GM21723 (cell line): Measurements from ENCODE around the gene ZCCHC24.

Experiments
- ATAC-seq: cut with Tn5 transposase; IDR thresholded peaks from one replicate; pipeline ENCODE4 v1.9.1; 2021; ENCODE audit warnings: mild to moderate bottlenecking, moderate library complexity; ENCODE audit not compliant: unreplicated experiment

ZCCHC24 gene

DNA sequence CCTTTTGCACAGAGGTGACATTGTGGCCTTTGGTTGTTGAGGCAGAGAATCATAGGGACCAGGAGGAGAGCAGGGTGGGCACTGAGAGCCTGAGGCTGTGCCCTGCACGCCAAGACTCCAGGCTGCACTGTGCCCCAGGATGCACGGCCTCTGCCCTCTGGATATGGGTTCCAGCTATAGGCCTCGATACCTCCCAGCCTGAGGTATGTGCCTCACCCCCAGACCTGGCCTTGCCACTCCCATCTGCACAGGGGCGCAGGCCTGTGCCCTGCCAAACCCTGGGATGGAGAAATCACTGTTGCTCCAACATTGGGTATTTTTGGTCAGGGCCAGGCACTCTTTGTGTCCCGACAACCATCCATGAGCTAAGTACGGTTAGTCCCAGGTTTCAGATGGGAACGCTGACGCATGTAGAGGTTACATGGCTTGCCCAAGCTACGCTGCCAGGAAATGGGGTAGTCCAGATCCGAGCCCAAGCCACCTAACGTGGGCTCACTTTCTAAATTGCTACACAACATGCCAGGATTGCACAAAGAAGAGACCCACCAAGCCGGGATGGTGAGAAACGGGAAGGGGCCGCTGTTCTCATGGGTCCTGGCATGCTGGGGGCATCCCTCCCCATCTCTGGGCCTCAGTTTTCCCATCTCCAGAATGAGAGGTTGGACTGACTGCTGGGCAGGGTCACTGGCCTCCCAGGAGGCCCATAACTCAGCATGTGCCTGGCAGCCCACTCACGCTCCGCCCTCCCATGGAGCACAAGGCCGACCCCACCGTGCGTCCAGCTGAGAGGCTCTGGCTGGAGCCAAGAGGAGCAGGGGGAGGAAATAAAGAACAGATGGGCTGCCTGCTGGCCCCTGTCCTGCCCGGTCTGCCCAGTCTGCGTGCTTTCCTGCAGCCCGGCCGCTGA is 44.2 kb downstream of the ZCCHC24 start:
- ATAC-seq, result no peak

DNA sequence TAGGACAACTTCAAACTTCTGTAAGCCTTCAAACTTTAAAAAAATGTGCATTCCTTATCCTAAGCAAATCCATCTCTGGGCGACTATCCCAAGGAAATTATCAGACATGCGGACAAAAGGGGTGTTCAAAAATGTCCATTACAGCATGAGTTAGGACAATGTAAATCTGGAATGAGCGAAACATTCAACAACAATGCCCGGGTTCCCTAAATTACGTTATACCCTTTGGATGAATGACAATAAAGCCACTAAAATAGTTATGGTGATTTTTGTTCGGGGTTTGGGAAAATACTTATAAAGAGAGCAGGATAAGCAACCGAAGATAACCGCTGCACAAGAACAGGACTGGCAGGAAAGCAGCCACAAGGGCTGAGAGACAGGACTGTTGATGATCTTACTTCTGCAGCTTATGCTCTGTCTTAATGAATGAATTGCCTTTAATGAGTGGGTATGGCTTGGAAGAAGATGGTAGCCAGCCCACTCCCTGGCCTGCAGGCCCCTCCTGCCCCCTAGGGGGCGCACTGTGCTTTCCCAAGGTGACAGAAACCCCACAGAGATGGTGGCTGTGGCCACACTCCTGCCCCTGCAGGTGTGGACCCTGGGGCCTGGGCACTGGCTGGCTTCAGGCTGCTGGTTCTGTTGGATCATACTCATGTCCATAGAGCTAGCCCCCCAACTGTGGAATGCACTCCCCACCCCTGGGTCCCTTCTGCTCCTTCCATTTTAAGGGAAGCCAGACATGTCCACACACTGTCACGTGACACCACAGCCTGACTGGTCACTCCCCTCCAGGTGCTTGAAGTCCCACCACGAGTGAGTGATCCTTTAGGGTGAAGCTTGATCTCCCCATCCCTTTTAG is 45.0 kb downstream of the ZCCHC24 start:
- ATAC-seq, result peak; percentile 52

DNA sequence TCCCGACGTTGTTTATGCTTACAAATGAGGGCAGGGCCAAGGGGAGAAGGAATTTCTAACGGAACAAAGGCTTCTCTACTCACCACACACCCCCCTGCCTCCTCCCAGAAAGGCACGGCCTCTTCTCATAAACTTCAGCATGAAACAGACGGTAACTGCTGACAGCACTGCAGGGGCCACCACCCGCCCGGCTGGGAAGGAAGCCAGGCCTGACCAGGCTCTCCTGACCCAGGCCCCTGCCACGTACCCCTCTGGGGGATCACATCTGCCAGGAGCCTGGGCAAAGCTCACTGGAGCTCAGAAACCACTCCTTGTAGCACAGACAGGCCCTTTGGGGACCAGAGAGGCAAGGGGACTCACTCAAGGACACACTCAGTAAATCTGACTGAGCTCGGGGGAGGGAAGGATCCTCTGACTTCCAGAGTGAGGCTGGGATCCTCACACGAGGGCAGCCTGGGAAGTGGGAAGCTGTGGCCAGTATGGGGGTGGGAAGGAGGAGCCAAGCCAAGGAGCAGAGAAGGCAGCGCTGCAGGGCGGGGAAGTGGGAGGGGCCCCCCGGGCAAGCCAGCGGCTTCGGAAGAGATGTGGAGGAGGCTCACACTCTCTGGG is 46.1 kb downstream of the ZCCHC24 start:
- ATAC-seq, result no peak

DNA sequence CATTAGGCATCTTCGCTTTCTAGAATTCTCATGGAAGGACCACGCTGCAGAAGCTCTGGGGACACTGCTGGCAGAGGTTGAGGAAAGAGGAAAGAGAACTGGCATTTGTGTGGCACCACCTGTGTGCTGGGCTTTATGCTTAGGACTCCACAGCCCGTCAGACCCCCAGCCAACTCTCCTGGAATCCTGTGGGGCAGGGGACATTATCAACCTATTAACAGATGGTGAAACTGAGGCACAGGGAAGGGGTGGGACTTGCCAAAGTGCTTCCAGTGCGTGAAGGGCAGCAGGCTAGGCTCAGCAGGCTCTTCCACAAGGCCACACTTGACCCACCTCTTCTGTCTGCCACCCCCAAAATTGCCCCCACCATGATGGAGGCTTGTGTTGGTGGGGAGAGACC is 46.8 kb downstream of the ZCCHC24 start:
- no peak for ATAC-seq

DNA sequence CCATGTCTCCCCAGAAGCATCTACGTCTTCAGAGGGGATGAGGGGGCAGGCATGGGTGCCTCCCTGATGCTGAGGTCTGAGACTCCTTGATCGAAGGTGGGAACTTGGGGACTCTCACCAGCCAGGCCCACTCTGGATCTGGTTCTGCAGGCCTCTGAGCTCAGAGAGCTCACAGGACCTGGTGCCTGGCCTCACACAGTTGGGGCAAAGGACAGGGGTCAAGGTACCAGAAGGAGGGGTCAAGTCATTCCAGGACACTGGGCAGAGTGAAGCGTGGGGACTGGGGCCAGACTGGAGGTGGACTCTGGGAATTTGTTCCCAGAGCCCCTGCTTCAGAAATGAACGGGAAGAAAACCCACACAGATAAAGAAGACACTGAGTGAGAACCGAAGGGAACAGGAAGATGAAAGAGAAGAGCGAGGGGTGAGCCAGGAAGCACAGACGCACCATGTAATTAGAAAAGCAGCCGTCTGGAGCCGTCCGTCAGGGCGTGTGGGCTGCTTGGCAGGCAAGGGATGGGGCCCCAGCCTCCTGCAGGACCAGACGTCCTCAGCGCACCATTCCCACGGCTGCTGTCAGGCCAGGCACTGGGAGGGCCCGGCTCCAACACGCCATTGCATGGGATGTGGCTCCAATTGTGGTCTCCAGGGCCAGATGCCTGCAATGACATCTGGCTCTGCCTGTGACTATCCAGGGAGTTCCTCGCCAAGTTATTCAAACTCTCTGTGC is 47.7 kb downstream of the ZCCHC24 start:
- no peak for ATAC-seq

DNA sequence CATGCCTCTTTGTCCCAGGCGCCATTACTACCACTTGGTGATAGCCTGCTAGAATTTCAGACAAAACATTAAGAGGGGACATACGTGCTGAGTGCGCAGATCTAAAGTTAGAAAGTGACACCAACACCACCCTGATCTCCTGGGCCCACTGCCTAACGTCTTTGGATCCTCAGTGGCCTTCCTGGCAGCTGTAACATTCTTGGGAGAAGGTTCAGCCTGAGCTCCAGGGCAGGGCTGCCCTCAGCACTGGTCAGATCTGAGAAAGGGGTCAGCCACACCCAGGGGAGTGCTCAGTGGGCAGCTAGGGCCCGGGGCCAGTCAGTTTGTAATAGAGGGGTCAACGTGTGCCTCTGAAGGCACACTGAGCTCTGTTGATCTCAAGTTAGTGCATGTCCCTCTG is 48.4 kb downstream of the ZCCHC24 start:
- no peak for ATAC-seq

DNA sequence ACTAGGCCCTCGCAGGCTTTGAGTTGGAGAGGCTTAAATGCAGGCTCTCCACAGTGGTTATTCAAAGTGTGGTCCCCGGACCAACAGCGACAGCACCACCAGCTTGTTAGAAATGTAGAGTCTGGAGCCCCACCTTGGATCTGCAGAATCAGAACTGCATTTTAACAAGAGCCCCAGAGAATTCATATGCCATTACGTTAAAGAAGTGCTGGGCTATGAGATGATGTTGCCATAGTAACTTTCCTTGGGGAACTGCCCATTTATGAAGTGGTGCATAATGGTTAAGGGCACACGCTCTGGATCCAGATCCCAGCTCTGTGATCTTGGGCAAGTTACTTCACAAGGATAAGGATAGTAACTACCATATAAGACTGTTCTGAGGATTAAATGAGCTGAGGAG is 48.9 kb downstream of the ZCCHC24 start:
- ATAC-seq, result no peak

DNA sequence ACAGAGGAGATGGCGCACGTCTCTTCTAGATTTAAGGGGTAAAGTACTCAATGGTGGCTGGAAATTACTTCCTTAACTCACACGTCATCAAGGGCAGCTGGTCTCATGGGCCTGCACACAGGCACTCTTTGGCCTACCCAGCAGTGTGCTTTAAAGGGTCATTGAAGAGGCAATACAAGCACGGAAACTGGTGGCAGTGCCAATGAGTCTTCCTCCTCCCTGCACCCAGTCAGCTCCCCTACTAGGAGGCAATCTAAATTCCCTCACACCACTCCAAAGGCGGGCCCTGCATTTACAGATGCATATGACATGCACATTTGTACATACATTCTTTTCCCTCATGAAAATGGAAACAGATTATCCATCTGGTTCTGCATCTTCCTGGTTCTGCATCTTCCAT is 50.8 kb downstream of the ZCCHC24 start:
- no peak for ATAC-seq

DNA sequence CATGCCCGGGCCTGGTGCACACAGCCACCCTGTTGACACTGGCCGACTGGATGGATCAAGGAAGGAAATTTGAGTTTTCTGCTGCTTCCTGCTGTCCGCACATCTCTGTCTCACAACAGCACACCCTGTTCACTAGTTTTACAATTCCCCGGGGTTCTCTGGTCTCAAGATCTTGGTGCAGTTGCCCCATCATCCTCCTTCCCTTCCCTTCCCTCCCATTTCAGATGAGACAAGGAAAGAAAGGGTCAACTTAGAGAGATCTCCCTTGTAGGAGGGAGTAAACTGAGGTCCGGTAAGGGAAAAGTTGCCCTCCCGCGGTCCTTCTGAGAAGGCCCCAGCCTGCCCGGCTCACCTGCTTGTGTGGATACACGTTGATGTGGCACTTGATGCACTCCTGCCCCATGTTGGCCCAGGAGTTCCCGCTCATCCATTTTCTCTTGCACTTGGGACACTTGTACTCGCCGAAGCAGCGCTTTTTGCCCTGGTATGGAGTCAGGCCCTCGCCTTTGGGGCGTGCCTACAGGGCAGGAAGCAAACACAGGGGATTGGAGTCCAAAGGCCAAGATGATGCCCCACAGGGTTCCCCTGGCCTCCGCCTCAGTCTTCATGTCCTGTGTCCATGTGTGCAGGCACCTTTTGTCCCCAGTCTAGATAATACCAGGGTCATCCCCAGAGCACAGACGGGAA is 51.4 kb downstream of the ZCCHC24 start:
- ATAC-seq, result no peak

DNA sequence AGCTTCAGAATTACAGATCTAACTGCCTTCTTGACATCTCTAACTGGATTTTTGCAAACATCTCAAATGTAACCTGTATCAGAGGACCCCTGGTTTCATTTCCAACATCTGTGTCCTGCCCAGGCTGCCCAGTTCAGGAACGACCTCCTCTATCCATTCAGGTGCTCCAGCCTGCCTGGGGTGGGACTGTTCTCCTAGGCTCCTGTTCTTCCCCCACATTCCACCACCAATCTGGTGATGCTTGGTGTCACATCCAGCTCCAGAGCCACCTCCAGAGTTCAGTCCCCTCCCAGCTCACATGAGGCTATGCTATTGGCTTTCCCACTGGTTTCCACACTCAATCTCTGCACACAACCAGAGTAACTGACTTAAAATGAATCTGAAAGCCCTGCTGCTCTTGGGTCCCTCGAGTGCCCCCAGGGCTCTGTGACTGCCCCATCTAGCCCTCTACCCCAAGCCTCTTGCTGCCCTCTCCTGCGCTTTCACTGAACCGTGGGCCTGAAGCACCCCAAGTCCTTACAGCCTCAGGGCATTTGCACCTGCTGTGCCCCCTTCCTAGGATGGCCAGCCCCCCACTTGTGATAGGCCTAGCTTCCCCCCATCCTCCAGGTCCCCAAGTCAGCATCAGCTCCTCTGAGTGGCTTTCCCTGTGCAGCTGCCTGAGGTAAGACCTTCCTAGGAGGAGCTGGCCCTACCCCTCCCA is 52.1 kb downstream of the ZCCHC24 start:
- no peak for ATAC-seq

DNA sequence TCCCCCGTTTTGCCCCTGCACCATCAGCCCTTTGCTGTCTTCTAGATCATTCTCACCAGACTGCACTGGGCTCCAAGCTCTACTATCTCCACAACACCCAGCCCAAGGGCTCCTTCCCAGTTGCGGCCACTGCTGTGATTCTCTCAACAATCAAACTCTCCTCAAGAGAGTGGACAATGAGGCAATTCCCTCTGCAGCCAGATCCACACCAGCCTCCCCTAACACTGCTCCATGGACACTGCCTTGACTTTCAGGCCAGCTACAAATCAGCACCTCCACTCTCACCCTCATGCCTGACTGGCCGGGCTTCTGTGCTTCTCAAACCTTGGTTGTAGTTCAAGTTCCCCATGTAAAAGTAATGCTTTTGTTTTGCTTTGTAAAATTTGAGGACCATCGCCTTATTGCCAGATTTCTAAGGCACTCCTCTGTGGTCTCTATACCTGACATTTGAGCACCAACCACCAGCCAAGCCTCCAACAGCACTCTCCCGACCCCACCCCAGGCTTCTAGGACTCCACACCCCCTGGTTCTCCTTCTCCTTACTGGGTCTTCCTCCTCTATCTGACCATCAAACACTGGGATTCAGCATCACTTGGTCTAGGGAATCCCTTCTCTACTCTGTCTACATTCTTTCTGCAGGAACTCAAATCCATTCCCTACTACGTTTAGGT is 52.8 kb downstream of the ZCCHC24 start:
- ATAC-seq, result no peak

DNA sequence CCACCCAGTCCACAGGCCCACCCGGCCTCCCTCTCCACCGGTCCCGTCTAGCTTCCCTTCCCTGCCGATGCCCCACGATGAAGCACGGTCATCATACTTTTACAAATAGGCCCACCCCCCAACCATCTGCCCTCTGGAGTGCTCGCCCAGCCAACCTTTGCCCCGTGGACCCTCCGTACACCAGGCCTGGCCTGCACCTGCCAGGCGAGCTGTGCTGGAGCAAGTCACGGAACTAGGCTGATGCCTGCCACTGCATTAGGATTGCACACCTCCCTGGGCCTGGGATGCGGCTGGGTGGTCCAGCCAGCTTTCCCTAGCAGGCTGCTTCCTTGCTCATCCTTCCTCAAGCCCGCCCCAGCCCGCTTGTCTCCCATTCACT is 53.4 kb downstream of the ZCCHC24 start:
- ATAC-seq, result no peak

DNA sequence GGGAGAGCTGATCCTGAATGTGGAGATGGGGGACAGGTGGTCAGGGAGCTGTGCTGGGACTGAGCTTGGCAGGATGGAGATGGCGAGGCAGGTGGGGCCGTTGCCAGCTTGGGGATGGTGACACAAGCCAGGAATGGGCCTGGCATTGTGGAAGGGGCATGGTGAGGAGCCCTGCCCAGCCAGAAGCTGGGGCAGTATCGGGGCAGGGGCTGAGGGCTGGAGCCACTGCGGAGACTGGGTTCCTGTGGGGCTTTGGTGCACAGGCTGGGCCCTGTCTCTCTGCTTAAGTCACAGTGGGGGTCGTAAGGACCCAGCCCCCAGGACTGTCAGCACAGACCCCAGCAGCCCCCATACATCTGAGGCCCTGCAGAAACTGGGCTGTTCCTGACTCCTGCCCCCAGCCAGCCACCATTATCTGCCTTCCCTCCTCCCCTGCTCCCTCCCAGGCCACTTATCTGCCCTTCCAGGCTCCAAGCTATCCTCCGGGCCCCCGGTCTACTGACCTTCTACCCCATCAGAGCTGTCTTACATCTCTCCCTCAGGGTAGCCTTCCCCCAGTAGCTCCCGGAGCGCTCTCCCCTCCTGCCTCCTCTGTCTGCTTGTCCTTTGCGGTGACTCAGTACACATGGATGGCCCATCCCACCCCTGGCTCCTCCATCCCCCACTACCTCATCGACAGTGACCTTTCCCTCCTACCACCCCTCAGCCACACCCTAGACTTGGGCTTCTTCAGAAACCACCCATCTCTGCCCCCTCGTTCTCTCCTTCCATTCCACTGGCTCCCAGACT is 54.0 kb downstream of the ZCCHC24 start:
- no peak for ATAC-seq

DNA sequence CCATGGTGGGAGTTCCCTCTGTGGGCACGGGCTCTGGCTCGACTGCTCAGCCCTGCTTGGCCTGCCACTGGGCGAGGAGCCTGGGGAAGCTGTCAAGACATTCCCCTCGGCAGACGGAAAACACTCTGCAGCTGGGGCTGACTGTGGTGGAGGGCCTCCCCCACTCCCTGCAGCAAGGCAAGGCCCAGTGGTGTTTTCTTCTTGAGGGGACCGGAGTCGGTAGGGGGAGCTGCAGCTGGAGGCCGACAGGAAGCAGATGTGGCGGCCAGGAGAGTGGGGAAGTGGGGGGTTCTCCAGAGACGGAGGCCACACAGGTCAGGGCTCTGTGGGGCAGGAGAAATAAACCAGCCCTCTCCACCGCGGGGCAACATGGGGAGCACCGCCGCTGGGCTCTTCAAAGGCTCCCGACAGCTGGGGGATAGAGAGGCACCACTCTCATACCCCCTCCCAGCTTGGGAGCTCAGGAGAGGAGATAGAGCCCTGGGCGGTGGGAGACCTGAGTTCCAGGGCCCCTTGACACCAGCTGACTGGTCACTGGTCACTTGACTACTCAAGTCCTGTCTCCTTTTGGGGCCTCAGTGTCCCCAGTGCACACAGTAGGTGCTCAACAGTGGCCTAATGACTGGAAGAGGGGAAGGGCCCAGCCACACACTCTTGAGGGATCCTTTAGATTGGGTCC is 54.7 kb downstream of the ZCCHC24 start:
- no peak for ATAC-seq

DNA sequence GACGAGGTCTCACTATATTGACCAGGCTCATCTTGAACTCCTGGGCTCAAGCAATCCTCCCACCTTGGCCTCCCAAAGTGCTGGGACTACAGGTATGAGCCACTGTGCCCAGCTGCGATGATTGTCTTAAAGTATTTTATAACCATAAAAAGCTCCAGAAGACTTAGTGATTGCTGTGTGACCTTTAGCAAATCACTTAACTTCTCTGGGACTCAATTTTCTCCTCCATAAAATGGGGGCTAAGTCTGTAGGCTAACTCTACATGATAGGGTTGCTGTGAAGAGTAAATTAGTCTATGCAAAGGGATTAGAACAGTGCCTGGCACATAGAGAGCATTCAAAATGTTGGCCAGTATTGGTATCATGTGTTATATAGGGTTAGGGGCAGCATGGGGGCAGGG is 55.4 kb downstream of the ZCCHC24 start:
- no peak for ATAC-seq

DNA sequence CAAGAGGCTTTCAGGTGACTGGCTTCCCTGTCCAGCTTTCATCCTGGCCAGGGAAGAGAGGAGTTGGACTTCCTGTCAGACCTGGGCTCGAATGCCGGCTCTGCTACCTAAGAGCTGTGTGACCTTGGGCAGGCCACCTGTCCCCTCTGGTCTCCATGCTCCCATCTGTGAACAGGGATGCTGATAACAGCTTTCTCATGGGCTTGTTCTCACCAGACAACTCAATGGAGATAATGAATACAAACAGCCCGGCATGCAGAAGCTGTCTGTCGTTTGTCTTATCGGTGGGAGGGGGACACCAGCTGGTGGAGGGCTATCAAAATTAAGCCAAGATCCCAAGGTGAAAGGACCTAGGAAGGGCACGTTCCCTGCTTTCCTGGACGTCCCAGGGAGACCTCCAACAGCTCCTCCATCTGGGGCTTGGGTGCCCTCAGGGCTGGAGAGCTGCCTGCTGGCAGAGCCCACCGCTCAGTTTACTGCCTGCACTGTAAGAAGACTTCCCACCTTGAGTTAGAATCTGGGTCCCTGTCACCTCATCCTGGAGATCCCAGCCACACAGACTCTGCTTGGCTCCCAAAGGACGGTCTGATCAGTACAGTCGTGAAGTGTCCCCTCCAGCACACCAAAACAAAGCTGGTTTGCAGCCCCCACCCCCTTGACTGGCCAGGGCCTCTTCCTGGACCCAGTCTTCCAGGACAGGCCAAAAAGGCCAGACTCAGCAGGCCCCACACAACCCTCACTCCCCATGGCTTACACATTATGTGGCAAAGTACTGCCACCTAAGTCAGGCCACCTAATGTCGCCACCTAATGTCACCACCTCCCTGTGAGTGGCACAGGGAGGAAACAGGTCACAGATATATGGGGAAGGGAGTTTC is 57.2 kb downstream of the ZCCHC24 start:
- no peak for ATAC-seq

DNA sequence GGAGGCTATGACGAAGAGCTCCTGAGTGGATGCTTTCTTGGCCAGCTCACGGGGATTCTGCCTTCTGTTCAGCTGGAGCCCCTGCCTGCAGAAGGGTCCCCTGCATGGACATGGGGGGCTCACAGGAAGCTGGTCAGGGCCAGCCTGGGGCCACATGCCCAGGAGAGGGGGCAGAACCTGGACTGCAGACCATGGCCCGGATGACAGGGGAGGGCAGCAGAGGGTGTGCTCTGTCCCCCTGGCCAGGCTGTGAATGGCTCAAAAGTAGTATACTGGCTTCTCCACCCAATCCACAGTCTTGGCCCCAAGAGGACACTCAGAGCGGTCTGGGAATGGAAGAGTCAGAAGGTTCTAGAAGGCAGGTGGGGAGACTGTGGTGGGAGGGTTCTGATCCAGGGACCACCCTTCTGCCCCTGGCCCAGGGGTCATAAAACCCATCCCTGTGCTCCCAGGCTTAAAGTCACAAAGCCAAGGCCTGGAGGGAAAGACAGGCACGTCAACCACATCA is 57.9 kb downstream of the ZCCHC24 start:
- no peak for ATAC-seq
